ENCODE results near the gene HECW1.
"Not testable (repeated sequence)": the region's sequence is repeated elsewhere in the genome, so short reads cannot be mapped to it uniquely, and the experiment has no call there.

Gene HECW1

DNA sequence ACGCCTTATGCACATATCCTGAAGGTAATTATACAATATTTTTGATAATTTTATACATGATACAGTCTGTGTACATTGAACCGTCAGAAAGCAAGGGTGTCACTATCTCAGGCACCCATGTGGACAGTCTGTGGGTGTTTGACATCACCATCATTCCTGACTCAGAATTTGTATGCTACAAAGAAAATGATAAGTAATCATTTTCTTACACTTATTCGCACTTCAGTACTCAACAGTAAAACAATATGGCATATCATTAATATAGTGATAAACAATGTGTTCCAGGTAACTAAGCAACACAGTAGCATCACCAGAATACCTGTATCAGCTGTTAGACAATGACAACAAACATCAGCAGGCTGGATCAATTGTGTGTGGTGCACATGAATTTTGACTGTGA is 17.9 kb downstream of the HECW1 start:
- no peak overlapping the region for H3K27ac ChIP-seq (ENCODE audit: low read depth, low read length)
- H3K9me3 ChIP-seq (ENCODE audit: control insufficient read depth, insufficient read depth, low read depth, low read length), result no peaks in the 10 kb centered on the region
- no peak overlapping the region for H3K4me3 ChIP-seq (ENCODE audit: low read depth, low read length)
- H3K9ac ChIP-seq (ENCODE audit: low read length), result no peak overlapping the region
- H3K36me3 ChIP-seq (ENCODE audit: control insufficient read depth, insufficient read depth, low read length), result no peaks in the 10 kb centered on the region
- no peaks in the 10 kb centered on the region for H3K27me3 ChIP-seq (ENCODE audit: control insufficient read depth, insufficient read depth, low read length)
- H3K4me1 ChIP-seq (ENCODE audit: control insufficient read depth, insufficient read depth, low read length), result peaks cover 19% of the 10 kb centered on the region

DNA sequence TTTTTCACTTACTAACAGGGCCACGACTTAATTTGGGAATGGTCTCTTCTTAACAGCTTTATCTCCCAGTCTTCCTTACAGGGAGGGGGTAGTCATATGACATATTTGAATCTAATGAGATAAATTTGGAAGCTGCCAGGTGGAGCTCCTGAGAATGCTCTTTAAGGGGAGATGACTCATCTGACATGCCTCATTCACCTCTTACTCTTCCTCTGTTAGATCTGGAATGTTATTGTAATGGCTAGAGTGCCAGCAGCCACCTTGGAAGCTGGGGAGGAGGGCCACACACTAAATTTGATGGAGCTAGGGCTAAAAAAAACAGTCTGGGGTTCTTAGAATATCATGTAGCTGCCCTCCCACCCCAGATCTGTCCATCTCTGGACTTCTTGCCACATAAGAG is 22.7 kb downstream of the HECW1 start:
- Histone ChIP-seq H3K36me3 (ENCODE audit: control insufficient read depth, insufficient read depth, low read length) (no peaks in the 10 kb centered on the region), H3K9me3 (ENCODE audit: control insufficient read depth, insufficient read depth, low read depth, low read length) (no peaks in the 10 kb centered on the region), H3K4me3 (ENCODE audit: low read depth, low read length) (no peak overlapping the region), H3K4me1 (ENCODE audit: control insufficient read depth, insufficient read depth, low read length) (peaks cover 61% of the 10 kb centered on the region), H3K27me3 (ENCODE audit: control insufficient read depth, insufficient read depth, low read length) (no peaks in the 10 kb centered on the region), H3K27ac (ENCODE audit: low read depth, low read length) (peak overlapping the region; percentile 62; the same call in 1 of the 2 replicates), H3K9ac (ENCODE audit: low read length) (no peak overlapping the region)

DNA sequence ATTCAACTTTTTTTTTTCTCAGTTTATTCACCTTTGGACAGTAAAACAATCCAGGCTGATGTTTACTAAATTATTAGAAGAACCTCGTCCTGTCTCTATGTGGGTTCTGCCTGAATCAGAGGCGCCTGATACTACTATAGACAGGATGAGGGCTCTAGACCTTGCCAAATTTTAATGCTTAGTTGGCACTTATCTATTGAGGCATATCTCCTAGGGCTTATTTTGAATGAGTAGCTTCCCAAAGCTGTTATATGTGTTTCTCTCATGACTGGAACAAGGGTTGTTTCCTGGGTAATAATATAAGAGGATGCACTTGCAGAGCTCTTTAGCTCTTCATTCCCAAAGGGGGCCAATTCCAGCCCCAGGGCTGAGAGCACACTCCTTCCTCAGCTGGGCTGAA is 23.6 kb downstream of the HECW1 start:
- H3K9me3 ChIP-seq (ENCODE audit: control insufficient read depth, insufficient read depth, low read depth, low read length), result no peaks in the 10 kb centered on the region
- peak overlapping the region; percentile 62 for H3K27ac ChIP-seq (ENCODE audit: low read depth, low read length)
- H3K36me3 ChIP-seq (ENCODE audit: control insufficient read depth, insufficient read depth, low read length), result no peaks in the 10 kb centered on the region
- no peaks in the 10 kb centered on the region for H3K27me3 ChIP-seq (ENCODE audit: control insufficient read depth, insufficient read depth, low read length)
- no peak overlapping the region for H3K4me3 ChIP-seq (ENCODE audit: low read depth, low read length)
- H3K4me1 ChIP-seq (ENCODE audit: control insufficient read depth, insufficient read depth, low read length), result peaks cover 70% of the 10 kb centered on the region
- no peak overlapping the region for H3K9ac ChIP-seq (ENCODE audit: low read length)

DNA sequence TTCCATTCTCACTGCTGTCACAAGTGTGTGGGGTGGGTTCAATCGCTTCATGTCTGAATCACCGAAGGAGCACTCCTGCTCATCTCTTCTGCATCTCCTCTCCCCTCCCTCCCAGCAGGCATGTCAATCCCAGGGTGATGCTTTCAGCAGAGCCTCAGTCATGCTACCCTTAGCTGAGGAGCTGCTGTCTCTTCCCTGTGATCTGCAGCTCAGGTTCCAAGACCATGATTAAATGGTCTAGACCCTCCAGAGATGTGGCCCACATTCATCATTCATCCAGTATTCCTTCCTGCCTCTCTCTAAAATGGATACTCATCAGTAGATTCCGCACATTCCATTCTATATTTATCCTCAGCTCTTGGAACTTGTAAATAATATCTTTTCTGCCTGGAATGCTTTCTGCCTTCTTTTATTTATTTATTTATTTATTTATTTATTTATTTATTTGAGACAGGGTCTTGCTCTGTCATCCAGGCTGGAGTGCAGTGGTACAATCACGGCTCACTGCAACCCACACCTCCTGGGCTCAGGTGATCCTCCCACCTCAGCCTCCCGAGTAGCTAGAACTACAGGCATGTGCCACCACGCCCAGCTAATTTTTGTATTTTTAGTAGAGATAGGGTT is 24.8 kb downstream of the HECW1 start:
- H3K9me3 ChIP-seq (ENCODE audit: control insufficient read depth, insufficient read depth, low read depth, low read length); H3K27me3 ChIP-seq (ENCODE audit: control insufficient read depth, insufficient read depth, low read length); H3K27ac ChIP-seq (ENCODE audit: low read depth, low read length); H3K36me3 ChIP-seq (ENCODE audit: control insufficient read depth, insufficient read depth, low read length); H3K9ac ChIP-seq (ENCODE audit: low read length); H3K4me3 ChIP-seq (ENCODE audit: low read depth, low read length): not testable (repeated sequence)
- peaks cover 63% of the 10 kb centered on the region for H3K4me1 ChIP-seq (ENCODE audit: control insufficient read depth, insufficient read depth, low read length)

DNA sequence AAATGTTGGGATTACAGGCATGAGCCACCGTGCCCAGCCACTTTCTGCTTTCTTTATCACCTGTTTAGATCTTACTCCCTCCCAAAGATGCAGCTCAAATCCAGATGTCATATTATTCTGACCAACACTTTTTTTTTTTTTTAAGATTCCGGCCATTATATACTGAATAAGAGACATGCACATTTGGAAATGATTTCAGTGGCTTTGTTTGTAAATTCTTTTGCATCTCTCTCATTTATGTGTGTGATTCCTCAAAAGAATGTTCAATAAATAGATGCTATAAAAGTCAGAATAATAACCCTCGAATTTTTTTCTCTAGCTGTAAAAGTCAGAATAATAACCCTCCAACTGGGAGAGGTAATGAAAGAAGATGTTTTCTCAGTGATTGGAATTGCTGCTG is 25.4 kb downstream of the HECW1 start:
- Histone ChIP-seq H3K27me3 (ENCODE audit: control insufficient read depth, insufficient read depth, low read length) (no peaks in the 10 kb centered on the region), H3K27ac (ENCODE audit: low read depth, low read length) (peak overlapping the region; percentile 86; the same call in 1 of the 2 replicates), H3K4me3 (ENCODE audit: low read depth, low read length) (no peak overlapping the region), H3K36me3 (ENCODE audit: control insufficient read depth, insufficient read depth, low read length) (no peaks in the 10 kb centered on the region), H3K9ac (ENCODE audit: low read length) (no peak overlapping the region), H3K9me3 (ENCODE audit: control insufficient read depth, insufficient read depth, low read depth, low read length) (no peaks in the 10 kb centered on the region), H3K4me1 (ENCODE audit: control insufficient read depth, insufficient read depth, low read length) (peaks cover 58% of the 10 kb centered on the region)

DNA sequence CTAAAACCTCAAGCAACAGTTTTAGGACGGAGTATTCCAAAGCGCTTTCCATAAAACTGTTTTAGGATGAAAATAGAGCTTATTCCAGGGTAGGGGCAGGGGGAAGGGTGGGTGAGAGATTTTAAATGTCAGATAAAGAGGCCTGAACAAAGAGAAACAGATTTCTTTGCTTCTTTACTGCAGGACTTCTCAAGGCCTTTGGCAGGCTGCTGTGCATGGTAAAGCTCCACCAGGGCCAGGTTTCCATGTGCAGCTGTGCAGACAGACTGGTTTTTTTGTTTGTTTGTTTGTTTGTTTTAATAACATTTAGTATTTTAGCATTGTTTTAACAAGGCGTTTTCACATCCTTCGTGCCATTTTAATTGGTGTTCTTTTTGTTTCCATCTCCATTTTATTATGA is 26.3 kb downstream of the HECW1 start:
- H3K27me3 ChIP-seq (ENCODE audit: control insufficient read depth, insufficient read depth, low read length), result no peaks in the 10 kb centered on the region
- no peaks in the 10 kb centered on the region for H3K36me3 ChIP-seq (ENCODE audit: control insufficient read depth, insufficient read depth, low read length)
- peak overlapping the region; percentile 52 for H3K9ac ChIP-seq (ENCODE audit: low read length)
- peak overlapping the region; percentile 86 for H3K27ac ChIP-seq (ENCODE audit: low read depth, low read length)
- H3K4me1 ChIP-seq (ENCODE audit: control insufficient read depth, insufficient read depth, low read length), result peaks cover 57% of the 10 kb centered on the region
- H3K9me3 ChIP-seq (ENCODE audit: control insufficient read depth, insufficient read depth, low read depth, low read length), result no peaks in the 10 kb centered on the region
- no peak overlapping the region for H3K4me3 ChIP-seq (ENCODE audit: low read depth, low read length)

DNA sequence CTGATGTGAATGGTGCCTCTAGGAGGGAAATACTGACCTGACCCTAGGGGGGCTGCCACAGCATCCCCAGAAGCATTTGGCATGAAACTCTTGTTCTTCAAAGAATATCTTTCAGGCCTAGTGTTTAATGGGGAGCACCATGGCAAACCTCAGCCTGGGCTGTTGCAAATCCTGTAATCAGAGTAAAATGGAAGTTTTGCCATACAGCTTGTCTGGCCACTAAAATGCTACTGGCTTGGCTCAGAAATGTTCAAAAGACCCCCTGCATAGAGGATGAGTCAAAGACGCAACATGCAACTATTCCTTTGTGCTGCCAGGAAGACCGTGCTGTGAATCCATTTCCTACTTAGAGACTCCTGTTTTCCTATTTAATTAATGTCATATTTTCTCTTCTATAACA is 26.7 kb downstream of the HECW1 start:
- H3K9me3 ChIP-seq (ENCODE audit: control insufficient read depth, insufficient read depth, low read depth, low read length), result no peaks in the 10 kb centered on the region
- no peaks in the 10 kb centered on the region for H3K27me3 ChIP-seq (ENCODE audit: control insufficient read depth, insufficient read depth, low read length)
- H3K27ac ChIP-seq (ENCODE audit: low read depth, low read length), result peak overlapping the region; percentile 86
- H3K9ac ChIP-seq (ENCODE audit: low read length), result peak overlapping the region; percentile 52
- peaks cover 57% of the 10 kb centered on the region for H3K4me1 ChIP-seq (ENCODE audit: control insufficient read depth, insufficient read depth, low read length)
- no peaks in the 10 kb centered on the region for H3K36me3 ChIP-seq (ENCODE audit: control insufficient read depth, insufficient read depth, low read length)
- no peak overlapping the region for H3K4me3 ChIP-seq (ENCODE audit: low read depth, low read length)

DNA sequence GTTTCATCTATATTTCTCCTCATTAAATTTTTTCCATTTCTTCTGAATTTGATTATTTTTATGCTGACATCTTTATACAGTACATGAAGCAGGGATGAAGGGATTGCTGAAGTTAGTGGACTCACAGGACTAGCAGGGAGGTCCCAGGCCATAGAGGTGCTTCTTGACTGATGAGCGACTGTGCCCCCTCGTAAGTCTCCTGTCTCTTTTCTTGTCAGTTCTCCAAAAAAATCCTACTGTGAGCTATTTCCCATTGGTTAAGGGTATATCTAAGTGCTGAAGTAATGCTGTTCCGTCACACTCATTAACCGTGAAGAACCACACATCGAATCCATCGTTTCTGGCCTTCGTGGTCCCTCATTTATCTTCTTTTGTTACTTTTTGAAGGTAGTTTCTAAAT is 27.7 kb downstream of the HECW1 start:
- H3K36me3 ChIP-seq (ENCODE audit: control insufficient read depth, insufficient read depth, low read length), result no peaks in the 10 kb centered on the region
- no peaks in the 10 kb centered on the region for H3K27me3 ChIP-seq (ENCODE audit: control insufficient read depth, insufficient read depth, low read length)
- H3K27ac ChIP-seq (ENCODE audit: low read depth, low read length), result 0 out of 2 replicates have a peak overlapping the region, but pooled peaks have one; percentile 35
- H3K4me1 ChIP-seq (ENCODE audit: control insufficient read depth, insufficient read depth, low read length), result peaks cover 54% of the 10 kb centered on the region
- no peak overlapping the region for H3K9ac ChIP-seq (ENCODE audit: low read length)
- H3K9me3 ChIP-seq (ENCODE audit: control insufficient read depth, insufficient read depth, low read depth, low read length), result no peaks in the 10 kb centered on the region
- H3K4me3 ChIP-seq (ENCODE audit: low read depth, low read length), result no peak overlapping the region

DNA sequence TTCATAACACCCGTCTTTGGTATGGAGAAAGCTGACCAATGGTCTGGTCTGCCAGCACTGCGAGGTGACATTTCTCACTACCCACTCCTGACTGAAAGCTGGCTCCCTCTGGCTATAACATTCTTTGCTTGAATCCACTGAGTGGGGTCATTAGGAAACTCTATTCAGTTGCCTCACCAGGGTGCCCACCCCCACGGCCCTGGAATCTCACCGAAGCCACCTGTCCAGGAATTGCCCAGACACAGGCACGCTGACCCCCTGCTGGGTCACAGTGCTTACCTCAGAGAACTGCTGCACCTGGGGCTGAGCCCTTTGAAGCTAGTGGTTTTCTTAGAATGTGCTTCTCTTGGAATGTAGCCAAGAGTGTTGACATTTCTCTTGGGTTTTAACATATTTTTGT is 28.6 kb downstream of the HECW1 start:
- Histone ChIP-seq H3K4me3 (ENCODE audit: low read depth, low read length) (no peak overlapping the region), H3K27me3 (ENCODE audit: control insufficient read depth, insufficient read depth, low read length) (no peaks in the 10 kb centered on the region), H3K4me1 (ENCODE audit: control insufficient read depth, insufficient read depth, low read length) (peaks cover 45% of the 10 kb centered on the region), H3K9ac (ENCODE audit: low read length) (peak overlapping the region; percentile 5), H3K36me3 (ENCODE audit: control insufficient read depth, insufficient read depth, low read length) (no peaks in the 10 kb centered on the region), H3K27ac (ENCODE audit: low read depth, low read length) (peak overlapping the region; percentile 35; the same call in 1 of the 2 replicates), H3K9me3 (ENCODE audit: control insufficient read depth, insufficient read depth, low read depth, low read length) (no peaks in the 10 kb centered on the region)

DNA sequence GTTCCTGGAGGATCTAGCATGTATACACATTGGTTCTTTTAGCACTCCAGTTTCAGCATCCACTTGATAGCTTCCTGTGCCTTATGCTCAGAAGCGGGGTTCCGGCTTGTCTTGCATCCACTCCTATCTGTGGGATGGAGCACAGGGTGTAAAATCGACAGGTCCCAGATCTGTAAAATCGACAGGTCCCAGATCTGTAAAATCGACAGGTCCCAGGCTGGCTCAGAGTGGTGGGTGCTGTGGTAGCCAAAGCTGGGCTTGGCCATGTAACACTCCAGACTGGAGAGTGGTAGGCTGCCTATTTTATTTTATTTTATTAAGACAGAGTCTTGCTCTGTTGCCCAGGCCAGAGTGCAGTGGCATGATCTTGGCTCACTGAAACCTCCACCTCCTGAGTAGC is 30.3 kb downstream of the HECW1 start:
- H3K36me3 ChIP-seq (ENCODE audit: control insufficient read depth, insufficient read depth, low read length), result no peaks in the 10 kb centered on the region
- no peak overlapping the region for H3K27ac ChIP-seq (ENCODE audit: low read depth, low read length)
- H3K4me3 ChIP-seq (ENCODE audit: low read depth, low read length), result no peak overlapping the region
- no peak overlapping the region for H3K9ac ChIP-seq (ENCODE audit: low read length)
- no peaks in the 10 kb centered on the region for H3K27me3 ChIP-seq (ENCODE audit: control insufficient read depth, insufficient read depth, low read length)
- no peaks in the 10 kb centered on the region for H3K9me3 ChIP-seq (ENCODE audit: control insufficient read depth, insufficient read depth, low read depth, low read length)
- peaks cover 33% of the 10 kb centered on the region for H3K4me1 ChIP-seq (ENCODE audit: control insufficient read depth, insufficient read depth, low read length)

DNA sequence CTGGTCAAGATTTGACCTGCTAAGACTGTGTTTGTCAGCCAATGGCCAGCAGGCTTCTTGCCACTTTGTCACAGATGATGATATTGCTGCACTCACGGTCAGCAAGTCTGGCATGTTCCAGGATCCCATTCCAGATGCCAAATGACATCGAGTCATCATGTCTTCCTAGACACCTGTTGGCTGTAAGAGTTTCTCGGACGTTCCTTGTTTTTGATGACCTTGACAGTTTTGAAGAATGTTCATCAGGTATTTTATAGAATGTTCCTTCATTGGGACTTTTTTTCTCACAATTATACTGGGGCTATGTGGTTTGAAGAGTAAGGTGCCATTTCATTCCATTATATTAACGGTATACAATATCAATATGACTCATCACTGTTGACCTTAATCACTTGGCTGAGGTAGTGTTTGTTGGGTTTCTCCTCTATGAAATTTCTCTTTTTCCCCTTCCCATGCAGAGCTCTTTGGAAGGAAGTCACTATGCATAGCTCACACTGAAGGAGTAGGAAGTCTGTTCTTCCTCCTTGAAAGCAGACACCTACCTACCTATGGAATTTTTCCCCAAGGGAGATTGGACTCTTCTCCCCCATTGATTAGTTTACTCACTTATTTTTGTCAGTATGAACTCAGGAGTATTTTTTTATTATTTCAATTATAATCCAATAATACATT is 31.6 kb downstream of the HECW1 start:
- H3K9me3 ChIP-seq (ENCODE audit: control insufficient read depth, insufficient read depth, low read depth, low read length), result no peaks in the 10 kb centered on the region
- H3K27me3 ChIP-seq (ENCODE audit: control insufficient read depth, insufficient read depth, low read length), result no peaks in the 10 kb centered on the region
- no peak overlapping the region for H3K9ac ChIP-seq (ENCODE audit: low read length)
- no peak overlapping the region for H3K27ac ChIP-seq (ENCODE audit: low read depth, low read length)
- H3K4me1 ChIP-seq (ENCODE audit: control insufficient read depth, insufficient read depth, low read length), result peaks cover 19% of the 10 kb centered on the region
- no peaks in the 10 kb centered on the region for H3K36me3 ChIP-seq (ENCODE audit: control insufficient read depth, insufficient read depth, low read length)
- no peak overlapping the region for H3K4me3 ChIP-seq (ENCODE audit: low read depth, low read length)

Measured in HUES6 (cell line).